H1 (cell line): Measurements from ENCODE around the gene ENPEP.

Source experiments
- CTCF ChIP-seq, 3 experiments: IDR thresholded peaks; 1 replicate in 2 of 3; 2 replicates in 1 of 3; pipeline versions ENCODE4 v1.5.1 to v1.6.1; 2011; ENCODE audit warnings: low read length in 3 of 3, mild to moderate bottlenecking in 3 of 3, inconsistent platforms in 2 of 3, low read depth in 1 of 3, moderate library complexity in 1 of 3; ENCODE audit not compliant: insufficient read depth in 1 of 3; ENCODE audit errors: control extremely low read depth in 1 of 3
- EGR1 ChIP-seq: IDR thresholded peaks from 2 replicates; pipeline ENCODE4 v1.6.1; 2011; ENCODE audit warnings: low read depth, low read length, borderline replicate concordance
- JUND ChIP-seq: IDR thresholded peaks from 2 replicates; pipeline ENCODE4 v1.6.1; 2011; ENCODE audit warnings: mild to moderate bottlenecking, improper control_type of control experiment, low read length
- MAFK ChIP-seq: IDR thresholded peaks from 2 replicates; pipeline ENCODE4 v1.6.1; 2012; ENCODE audit warnings: low read depth, mild to moderate bottlenecking, improper control_type of control experiment, low read length
- POLR2A ChIP-seq, 2 experiments: IDR thresholded peaks; 1 replicate in 1 of 2; 2 replicates in 1 of 2; pipeline ENCODE4 v1.6.1; 2011; ENCODE audit warnings: low read depth in 2 of 2, low read length in 2 of 2, mild to moderate bottlenecking in 2 of 2; ENCODE audit errors: control extremely low read depth in 1 of 2
- POLR2AphosphoS5 ChIP-seq: IDR thresholded peaks from 2 replicates; pipeline ENCODE4 v1.6.1; 2011; ENCODE audit warnings: low read depth, low read length
- TBP ChIP-seq: IDR thresholded peaks from 2 replicates; pipeline ENCODE4 v1.6.1; 2011; ENCODE audit warnings: low read depth, low read length, improper control_type of control experiment
- ZNF274 ChIP-seq: IDR thresholded peaks from 2 replicates; pipeline ENCODE4 v1.7.0; 2012; ENCODE audit warnings: low read length, borderline replicate concordance; ENCODE audit errors: extremely low read depth

- no peak for TF ChIP-seq POLR2A (IDR thresholded peaks at IDR 0.05; ENCODE audit: control extremely low read depth in 1 of 2, low read depth in 2 of 2, low read length in 2 of 2)
- TF ChIP-seq POLR2AphosphoS5: no peak
- no peak for TF ChIP-seq CTCF (IDR thresholded peaks at IDR 0.05; ENCODE audit: control extremely low read depth in 1 of 3, insufficient read depth in 1 of 3, low read depth in 1 of 3, low read length in 3 of 3)
- no peak for TF ChIP-seq EGR1
- TF ChIP-seq ZNF274: no peak
- no peak for TF ChIP-seq TBP
- TF ChIP-seq MAFK: no peak
- TF ChIP-seq JUND: no peak
Observed at GRCh38 chr4:110543577-110543976, 67.6 kb downstream of the ENPEP start.
